Left lobe of liver (tissue), 2 donors: Measurements from ENCODE around the gene WDR13. TPM values are rescaled to one million over a fixed set of nuclear protein-coding genes. Genes with fewer than 3 reads are reported as not detected.

Experiments used
- ATAC-seq: fragments of 200-7000 bp; cut with Tn5 transposase; one replicate; pipeline ENCODE4 v1.9.1; 2020; ENCODE audit warnings: mild to moderate bottlenecking, moderate library complexity
- DNase-seq: peaks from one replicate; pipeline ENCODE4 v3.0.0-alpha.2; 2020; ENCODE audit warnings: low spot score
- total RNA-seq: library from RNA; stranded (reverse); gene quantifications from one replicate; pipeline ENCODE4 v1.2.1, GENCODE V29; 2021
- donor health status: DM: no; HTN: no; CAD: no; lungs with moderate emphysema.
- donor health status: DM: no; HTN: yes; CAD: no.

WDR13 gene
- total RNA-seq, 1 donor from 2014 or later, result 86.7 TPM

DNA sequence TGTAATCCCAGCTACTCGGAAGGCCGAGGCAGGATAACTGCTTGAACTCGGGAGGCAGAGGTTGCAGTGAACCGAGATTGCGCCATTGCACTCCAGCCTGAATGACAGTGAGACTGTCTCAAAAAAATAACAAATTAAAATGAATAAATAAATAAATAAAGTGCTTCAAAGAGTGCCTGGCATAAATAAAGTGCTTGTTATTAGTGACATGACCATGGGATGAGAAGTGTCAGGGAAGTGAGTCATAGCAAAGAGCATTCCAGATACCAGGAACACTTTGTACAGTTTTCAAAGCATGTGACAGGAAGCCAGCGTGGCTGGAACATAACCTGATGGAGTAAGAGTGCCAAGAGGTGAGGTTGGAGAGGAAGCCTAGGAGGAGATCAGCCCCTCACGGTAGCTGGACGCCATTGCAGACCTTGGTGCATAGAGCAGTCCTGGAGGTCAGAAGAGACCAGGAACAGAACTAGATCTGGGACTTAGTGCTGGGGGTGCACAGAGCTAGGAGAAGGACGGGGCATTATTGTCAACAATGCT, 6.0 kb upstream of the WDR13 start:
- DNase-seq (peak; percentile 50), ATAC-seq (peak; percentile 78)

- DNase-seq (no peak), ATAC-seq (no peak)
Measured at GRCh38 chrX:48592971-48593370, 4.3 kb upstream of the WDR13 start.

DNA sequence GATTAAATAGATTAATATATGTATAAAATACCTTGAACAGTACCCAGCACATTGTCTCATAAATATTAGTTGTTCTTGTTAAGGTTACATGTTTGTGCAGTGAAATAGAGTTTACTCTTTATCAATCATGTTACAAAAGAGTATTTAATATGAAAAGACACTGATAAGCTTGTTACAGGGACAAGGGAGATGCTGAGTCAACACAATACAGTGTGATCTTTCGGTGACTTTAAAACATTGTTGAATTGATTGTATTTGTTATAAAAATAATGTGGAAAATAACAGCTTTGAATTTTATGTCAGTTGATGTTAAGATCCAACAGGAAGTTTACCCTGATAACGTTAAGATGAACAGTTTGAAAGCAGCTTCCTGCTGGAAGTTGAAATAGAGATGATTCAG, 1.4 kb upstream of the WDR13 start:
- DNase-seq, result no peak
- no peak for ATAC-seq

DNA sequence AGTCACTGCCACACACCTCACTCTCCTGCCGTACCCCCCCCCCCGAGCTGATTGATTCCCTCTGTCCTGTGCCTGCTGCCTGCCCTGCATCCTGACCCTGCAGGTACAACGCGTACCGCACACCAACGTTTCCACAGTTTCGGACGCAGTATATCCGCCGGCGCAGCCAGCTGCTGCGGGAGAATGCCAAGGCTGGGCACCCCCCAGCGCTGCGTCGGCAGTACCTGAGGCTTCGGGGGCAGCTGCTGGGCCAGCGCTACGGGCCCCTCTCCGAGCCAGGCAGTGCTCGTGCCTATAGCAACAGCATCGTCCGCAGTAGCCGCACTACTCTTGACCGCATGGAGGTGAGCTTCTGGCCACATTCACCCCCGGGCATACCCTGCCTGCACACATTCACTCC, 1.3 kb downstream of the WDR13 start:
- ATAC-seq, result no peak
- DNase-seq, result no peak

DNA sequence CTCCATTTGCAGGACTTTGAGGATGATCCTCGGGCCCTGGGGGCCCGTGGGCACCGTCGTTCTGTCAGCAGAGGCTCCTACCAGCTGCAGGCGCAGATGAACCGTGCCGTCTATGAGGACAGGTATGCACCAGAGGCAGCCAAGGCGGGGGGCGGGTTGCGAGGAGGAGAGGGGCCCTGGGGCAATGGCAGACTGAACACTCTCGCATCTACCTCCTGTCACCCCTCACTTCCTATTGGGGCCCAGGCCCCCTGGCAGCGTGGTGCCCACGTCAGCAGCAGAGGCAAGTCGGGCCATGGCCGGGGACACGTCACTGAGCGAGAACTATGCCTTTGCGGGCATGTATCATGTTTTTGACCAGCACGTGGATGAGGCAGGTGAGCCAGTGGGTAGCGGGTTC, 2.0 kb downstream of the WDR13 start:
- ATAC-seq (no peak), DNase-seq (no peak)

- DNase-seq (no peak), ATAC-seq (no peak)
Measured at GRCh38 chrX:48600226-48600625, 2.9 kb downstream of the WDR13 start.

- DNase-seq (no peak), ATAC-seq (no peak)
Measured at GRCh38 chrX:48601741-48602394, 4.6 kb downstream of the WDR13 start.

DNA sequence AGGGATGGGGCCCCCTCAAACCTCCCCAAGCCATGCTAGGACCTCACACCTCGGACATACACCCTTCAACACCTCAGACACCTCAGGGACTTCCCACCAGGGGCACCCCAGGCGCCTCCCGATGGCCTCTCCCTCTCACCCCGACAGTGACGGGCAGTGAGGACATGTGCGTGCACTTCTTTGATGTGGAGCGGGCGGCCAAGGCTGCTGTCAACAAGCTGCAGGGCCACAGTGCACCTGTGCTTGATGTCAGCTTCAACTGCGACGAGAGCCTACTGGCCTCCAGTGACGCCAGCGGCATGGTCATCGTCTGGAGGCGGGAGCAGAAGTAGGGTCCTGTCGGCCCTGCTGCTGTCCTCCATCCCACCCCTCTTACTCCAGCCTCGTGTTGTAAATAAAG, 7.4 kb downstream of the WDR13 start:
- no peak for DNase-seq
- ATAC-seq, result no peak

- ATAC-seq, result no peak
Measured at GRCh38 chrX:48606091-48606490, 8.8 kb downstream of the WDR13 start.

DNA sequence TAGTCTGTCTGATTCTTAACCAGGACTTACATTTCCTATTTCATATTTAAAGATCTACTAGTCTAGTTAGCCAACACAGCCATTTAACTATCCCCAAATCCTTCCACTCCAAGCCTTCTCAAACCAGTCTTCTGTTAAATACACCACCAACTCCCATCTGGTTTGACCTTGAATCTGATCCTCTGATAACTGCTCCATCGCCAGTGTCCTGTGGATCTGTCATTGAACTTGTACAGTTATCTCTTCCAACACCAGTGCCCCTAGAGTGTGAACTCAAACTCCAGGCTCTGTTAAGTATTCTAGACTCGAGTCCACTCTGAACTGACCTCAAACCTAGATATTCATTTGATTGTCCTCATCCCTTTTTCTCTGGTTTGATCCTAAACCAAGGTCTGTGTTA, 14.4 kb downstream of the WDR13 start:
- DNase-seq (no peak), ATAC-seq (no peak)

More at GRCh38 chrX:48606091-48606490, 8.8 kb downstream of the WDR13 start:
- no peak for DNase-seq

GRCh38 chrX:48613502-48614160, 16.3 kb downstream of the WDR13 start:
- ATAC-seq, result no peak
- no peak for DNase-seq

- DNase-seq, result no peak
Measured at GRCh38 chrX:48616576-48616975, 19.3 kb downstream of the WDR13 start.

GRCh38 chrX:48617542-48618340, 20.4 kb downstream of the WDR13 start:
- DNase-seq (no peak), ATAC-seq (no peak)

More at GRCh38 chrX:48616576-48616975, 19.3 kb downstream of the WDR13 start:
- ATAC-seq, result no peak

DNA sequence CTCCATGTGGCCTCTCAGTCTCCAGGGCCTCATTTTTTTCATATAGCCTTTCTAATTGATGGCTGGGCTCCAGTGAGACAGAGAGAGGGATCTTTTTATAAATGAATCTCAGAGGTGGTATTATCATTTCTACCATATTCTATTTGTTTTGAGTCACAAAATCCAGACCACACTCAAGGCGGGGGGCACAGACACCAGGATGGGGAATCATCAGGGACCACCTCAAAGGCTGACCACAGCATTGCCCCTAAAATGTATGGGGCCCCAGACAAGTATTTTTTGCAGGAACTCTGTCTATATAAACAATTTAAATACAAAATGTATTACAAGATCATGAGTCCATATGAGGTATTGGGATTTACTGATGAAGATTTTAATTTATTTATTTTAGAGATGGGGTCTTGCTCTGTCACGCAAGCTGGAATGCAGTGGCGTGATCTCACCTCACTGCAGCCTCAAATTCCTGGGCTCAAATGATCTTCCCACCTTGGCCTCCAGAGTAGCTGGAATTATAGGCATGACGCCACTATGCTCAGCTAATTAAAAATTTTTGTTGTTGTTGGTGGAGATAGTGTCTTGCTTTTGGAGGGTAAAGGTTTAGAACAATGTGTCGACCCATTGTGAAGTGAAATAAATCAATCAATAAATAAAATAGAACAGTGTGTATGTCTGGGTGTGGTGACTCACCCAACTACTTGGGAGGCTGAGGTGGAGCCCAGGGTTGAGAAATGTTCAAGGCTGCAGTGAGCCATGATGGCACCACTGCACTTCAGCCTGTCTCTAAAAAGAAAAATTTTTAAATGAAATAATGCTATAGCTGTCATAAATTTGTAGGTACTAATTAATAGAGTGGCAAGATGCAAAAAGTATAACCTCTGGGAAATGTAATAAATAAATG, 29.4 kb downstream of the WDR13 start:
- DNase-seq (no peak), ATAC-seq (no peak)

- DNase-seq (peak; percentile 53), ATAC-seq (peak; percentile 91)
Measured at GRCh38 chrX:48631376-48632090, 34.2 kb downstream of the WDR13 start.

DNA sequence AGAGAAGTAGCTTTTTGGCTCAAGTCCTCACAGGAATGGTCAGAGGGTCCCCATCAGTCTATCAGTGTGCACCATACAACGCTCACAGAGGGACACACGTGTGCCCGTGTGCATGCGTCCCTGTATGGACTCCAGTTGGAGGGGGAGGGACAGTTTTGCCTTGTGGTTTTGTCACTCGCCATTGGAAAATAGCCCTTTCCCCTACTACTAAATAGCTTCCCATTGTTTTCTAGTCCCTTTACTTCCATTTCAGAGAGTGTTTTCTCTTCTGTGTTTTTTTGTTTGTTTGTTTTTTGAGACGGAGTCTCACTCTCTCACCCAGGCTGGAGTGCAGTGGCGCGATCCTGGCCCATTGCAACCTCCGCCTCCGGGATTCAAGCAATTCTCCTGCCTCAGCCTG, 34.9 kb downstream of the WDR13 start:
- DNase-seq (no peak), ATAC-seq (no peak)

GRCh38 chrX:48636301-48636700, 39.0 kb downstream of the WDR13 start:
- DNase-seq (no peak), ATAC-seq (no peak)

DNA sequence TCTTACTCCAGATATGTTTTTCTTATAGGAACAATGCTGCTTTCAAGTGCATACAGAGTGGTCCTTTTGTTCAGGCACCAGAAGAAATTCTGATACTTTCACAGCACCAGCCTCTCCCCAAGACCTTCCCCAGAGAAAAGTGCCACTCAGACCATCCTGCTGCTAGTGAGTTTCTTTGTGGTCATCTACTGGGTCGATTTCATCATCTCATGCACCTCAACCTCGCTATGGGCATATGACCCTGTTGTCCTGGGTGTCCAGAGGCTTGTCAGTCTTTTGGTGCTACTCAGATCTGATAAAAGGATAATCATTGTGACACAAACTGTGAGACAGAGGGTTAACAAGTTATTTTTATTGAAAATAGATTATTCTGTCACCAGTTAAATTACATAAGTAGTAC, 39.5 kb downstream of the WDR13 start:
- ATAC-seq (no peak), DNase-seq (no peak)

DNA sequence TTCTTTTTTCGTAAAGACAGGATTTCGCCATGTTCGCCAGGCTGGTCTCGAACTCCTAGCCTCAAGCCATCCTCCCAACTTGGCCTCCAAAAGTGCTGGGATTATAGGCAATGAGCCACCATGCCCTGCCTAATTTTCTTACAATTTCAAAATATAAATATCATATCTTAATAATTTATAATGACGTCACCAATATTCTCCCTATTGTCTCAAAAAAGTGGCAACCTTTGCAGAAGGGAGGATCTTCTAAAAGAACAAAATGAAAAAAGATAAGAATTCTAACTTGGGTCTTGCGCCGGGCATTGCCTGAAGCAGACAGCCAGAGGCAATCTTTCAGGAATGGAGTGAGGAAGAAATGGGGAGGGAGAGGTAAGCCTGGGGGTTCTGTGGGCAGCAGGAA, 48.4 kb downstream of the WDR13 start:
- no peak for ATAC-seq
- DNase-seq, result no peak

DNA sequence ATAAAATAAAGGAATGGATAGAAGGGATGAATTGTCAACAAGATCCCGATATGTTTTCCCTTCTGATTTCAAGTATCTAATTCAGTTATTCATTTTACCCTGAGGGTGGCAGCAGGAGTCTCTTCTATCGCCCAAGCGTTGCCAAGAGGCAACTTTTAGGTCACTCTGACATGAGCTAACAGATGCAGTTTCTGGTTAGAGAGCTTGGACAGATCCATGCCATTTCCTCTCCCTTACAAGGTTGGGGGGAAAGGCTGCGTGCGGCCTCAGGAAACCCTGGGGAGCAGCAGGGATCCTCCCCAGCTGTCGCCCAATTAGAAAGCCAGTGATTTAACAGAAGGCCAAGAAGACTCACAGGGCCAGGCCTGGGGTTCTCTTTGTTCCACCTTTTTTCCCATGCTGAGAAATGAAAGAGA, 51.1 kb downstream of the WDR13 start:
- peak; percentile 46 for DNase-seq
- ATAC-seq, result peak; percentile 93
